CD14-positive monocyte (primary cell): ENCODE measurements around the gene SORBS1. TPM values are rescaled to one million over a fixed set of nuclear protein-coding genes. Genes with fewer than 3 reads are reported as not detected.

Source experiments
- DNase-seq, 3 donors: peaks; one replicate each; pipeline ENCODE4 v3.0.0-alpha.2; 2011 to 2022
- H2AFZ ChIP-seq: 2 replicates; pipeline ENCODE4 v1.6.0; 2012; ENCODE audit warnings: mild to moderate bottlenecking, low read depth, low read length, inconsistent platforms; ENCODE audit not compliant: insufficient read depth, poor library complexity, severe bottlenecking
- H3K27ac ChIP-seq, 2 donors: 1 replicate in 1 of 2; 2 replicates in 1 of 2; pipeline ENCODE4 v1.5.1; 2012 to 2013; ENCODE audit warnings: low read length in 2 of 2, control low read depth in 1 of 2, inconsistent platforms in 1 of 2, low read depth in 1 of 2, mild to moderate bottlenecking in 1 of 2
- H3K27me3 ChIP-seq, 2 donors: one replicate each; pipeline versions ENCODE4 v1.6.0 to v1.6.1; 2011 to 2013; ENCODE audit warnings: low read length in 2 of 2; ENCODE audit not compliant: control insufficient read depth in 2 of 2, insufficient read depth in 2 of 2
- H3K36me3 ChIP-seq, 2 donors: replicated peaks in 1 of 2; 1 replicate in 1 of 2; 2 replicates in 1 of 2; pipeline versions ENCODE4 v1.5.1 to v1.6.1; 2012 to 2013; ENCODE audit warnings: low read length in 2 of 2, control low read depth in 1 of 2, inconsistent platforms in 1 of 2, mild to moderate bottlenecking in 1 of 2; ENCODE audit not compliant: insufficient read depth in 2 of 2, control insufficient read depth in 1 of 2
- H3K4me1 ChIP-seq, 2 donors: 1 replicate in 1 of 2; 2 replicates in 1 of 2; pipeline versions ENCODE4 v1.5.1 to v1.6.1; 2012 to 2013; ENCODE audit warnings: low read length in 2 of 2, control low read depth in 1 of 2, inconsistent platforms in 1 of 2, mild to moderate bottlenecking in 1 of 2, moderate library complexity in 1 of 2; ENCODE audit not compliant: insufficient read depth in 2 of 2, control insufficient read depth in 1 of 2
- H3K4me2 ChIP-seq: replicated peaks from 2 replicates; pipeline ENCODE3; 2012; ENCODE audit warnings: low read length, moderate library complexity, mild to moderate bottlenecking; ENCODE audit not compliant: poor library complexity, severe bottlenecking; ENCODE audit errors: extremely low read depth
- H3K4me3 ChIP-seq, 3 experiments: fragments of 200-600 bp in 1 of 3; sonication (generic) in 1 of 3; replicated peaks in 1 of 3; 1 replicate in 2 of 3; 2 replicates in 1 of 3; pipeline ENCODE4 v1.5.1; 2011 to 2013; ENCODE audit warnings: low read length in 3 of 3, mild to moderate bottlenecking in 3 of 3, control low read depth in 2 of 3, low read depth in 2 of 3, inconsistent platforms in 1 of 3, moderate library complexity in 1 of 3
- H3K79me2 ChIP-seq: 2 replicates; pipeline ENCODE4 v1.6.0; 2012; ENCODE audit warnings: mild to moderate bottlenecking, control low read depth, inconsistent platforms, low read length, moderate library complexity; ENCODE audit not compliant: insufficient read depth
- H3K9ac ChIP-seq: 2 replicates; pipeline ENCODE4 v1.6.0; 2017; ENCODE audit warnings: low read length, mild to moderate bottlenecking; ENCODE audit not compliant: insufficient read depth, poor library complexity, severe bottlenecking
- H3K9me3 ChIP-seq, 2 donors: replicated peaks in 1 of 2; 1 replicate in 1 of 2; 2 replicates in 1 of 2; pipeline versions ENCODE4 v1.5.1 to v1.6.1; 2012 to 2013; ENCODE audit warnings: low read length in 2 of 2, control low read depth in 1 of 2; ENCODE audit not compliant: control insufficient read depth in 1 of 2, insufficient read depth in 1 of 2
- H4K20me1 ChIP-seq: 2 replicates; pipeline ENCODE4 v1.6.0; 2012; ENCODE audit warnings: mild to moderate bottlenecking, low read length, control low read depth, moderate library complexity; ENCODE audit not compliant: insufficient read depth
- H3K27ac Mint-ChIP-seq, 7 donors: one replicate each; pipeline ENCODE4 v1.8.0; 2020; ENCODE audit warnings: mild to moderate bottlenecking in 7 of 7, mixed read lengths in 7 of 7, moderate library complexity in 6 of 7, inconsistent platforms in 2 of 7
- H3K27me3 Mint-ChIP-seq, 3 donors: one replicate each; pipeline ENCODE4 v1.8.0; 2021 to 2022; ENCODE audit warnings: low read depth in 3 of 3, mild to moderate bottlenecking in 3 of 3, mixed read lengths in 3 of 3, moderate library complexity in 3 of 3, inconsistent platforms in 1 of 3
- H3K36me3 Mint-ChIP-seq, 2 donors: one replicate each; pipeline ENCODE4 v1.8.0; 2020; ENCODE audit warnings: mixed read lengths in 2 of 2, inconsistent platforms in 1 of 2, mild to moderate bottlenecking in 1 of 2
- H3K4me1 Mint-ChIP-seq: one replicate; pipeline ENCODE4 v1.8.0; 2020; ENCODE audit warnings: mild to moderate bottlenecking, mixed read lengths
- H3K4me3 Mint-ChIP-seq, 2 donors: one replicate each; pipeline ENCODE4 v1.8.0; 2020; ENCODE audit warnings: mild to moderate bottlenecking in 2 of 2, mixed read lengths in 2 of 2, moderate library complexity in 1 of 2
- H3K9me3 Mint-ChIP-seq, 7 donors: one replicate each; pipeline ENCODE4 v1.8.0; 2020 to 2022; ENCODE audit warnings: mixed read lengths in 7 of 7, mild to moderate bottlenecking in 6 of 7, moderate library complexity in 6 of 7, inconsistent platforms in 2 of 7
- WGBS: methylation state at CpG from one replicate; pipeline ENCODE4 v1.1.5; 2013; ENCODE audit warnings: missing lambda C conversion rate; ENCODE audit not compliant: insufficient coverage; 5-methylcytosine and 5-hydroxymethylcytosine counted together
- intact Hi-C, 2 donors: fragments of 100-400 bp; cut with micrococcal nuclease; formaldehyde crosslinking; loops; one replicate each; pipeline versions ENCODE4 v1.15.0 to v1.15.1; 2023
- polyA plus RNA-seq, 3 donors: library from polyadenylated mRNA; depleted of rRNA in 1 of 3; unstranded in 2 of 3; stranded (reverse) in 1 of 3; fragments of 300-500 nt in 2 of 3; fragments of >200 nt in 1 of 3; fragmentation: Illumina TruSeq in 2 of 3; gene quantifications; 1 replicate in 2 of 3; 2 replicates in 1 of 3; pipeline ENCODE4 v1.2.3, GENCODE V29; 2012 to 2021
- TF ChIP-seq, protein P1 (sequence below): fragments of 200-600 bp; IDR thresholded peaks from one replicate; pipeline ENCODE4 v1.8.0; 2022; ENCODE audit warnings: antibody characterized with exemption, mild to moderate bottlenecking

Gene SORBS1
- polyA plus RNA-seq, 3 donors, result 0.08 to 0.15 TPM; not detected in 1

DNA sequence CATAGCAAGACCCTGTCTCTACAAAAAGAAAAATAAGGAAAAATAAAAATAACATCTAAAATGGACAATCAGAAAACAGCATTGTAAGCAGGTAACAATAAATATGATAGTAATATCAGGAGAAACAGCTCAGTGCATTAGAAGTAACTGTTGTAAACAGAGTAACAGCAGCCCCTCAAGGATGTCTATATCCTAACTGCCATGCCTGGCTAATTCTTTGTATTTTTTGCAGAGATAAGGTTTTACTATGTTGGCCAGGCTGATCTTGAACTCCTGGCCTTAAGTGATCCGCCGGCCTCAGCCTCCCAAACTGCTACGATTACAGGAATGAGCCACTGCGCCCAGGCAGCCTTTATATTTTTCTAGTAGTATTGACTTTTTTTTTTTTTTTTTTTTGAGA, 7.5 kb downstream of the SORBS1 start:
- H3K4me3 Mint-ChIP-seq, result no peak overlapping the region
- H3K4me2 ChIP-seq, result no peak overlapping the region
- no peaks in the 10 kb centered on the region for H3K36me3 ChIP-seq
- H3K4me1 ChIP-seq, result no peaks in the 10 kb centered on the region
- H3K36me3 Mint-ChIP-seq, result no peaks in the 10 kb centered on the region
- no peaks in the 10 kb centered on the region for H3K79me2 ChIP-seq
- H3K27me3 ChIP-seq, result peaks cover 0 to under 1% of the 10 kb centered on the region in 2 donors
- no peak for DNase-seq
- TF ChIP-seq, protein P1, sequence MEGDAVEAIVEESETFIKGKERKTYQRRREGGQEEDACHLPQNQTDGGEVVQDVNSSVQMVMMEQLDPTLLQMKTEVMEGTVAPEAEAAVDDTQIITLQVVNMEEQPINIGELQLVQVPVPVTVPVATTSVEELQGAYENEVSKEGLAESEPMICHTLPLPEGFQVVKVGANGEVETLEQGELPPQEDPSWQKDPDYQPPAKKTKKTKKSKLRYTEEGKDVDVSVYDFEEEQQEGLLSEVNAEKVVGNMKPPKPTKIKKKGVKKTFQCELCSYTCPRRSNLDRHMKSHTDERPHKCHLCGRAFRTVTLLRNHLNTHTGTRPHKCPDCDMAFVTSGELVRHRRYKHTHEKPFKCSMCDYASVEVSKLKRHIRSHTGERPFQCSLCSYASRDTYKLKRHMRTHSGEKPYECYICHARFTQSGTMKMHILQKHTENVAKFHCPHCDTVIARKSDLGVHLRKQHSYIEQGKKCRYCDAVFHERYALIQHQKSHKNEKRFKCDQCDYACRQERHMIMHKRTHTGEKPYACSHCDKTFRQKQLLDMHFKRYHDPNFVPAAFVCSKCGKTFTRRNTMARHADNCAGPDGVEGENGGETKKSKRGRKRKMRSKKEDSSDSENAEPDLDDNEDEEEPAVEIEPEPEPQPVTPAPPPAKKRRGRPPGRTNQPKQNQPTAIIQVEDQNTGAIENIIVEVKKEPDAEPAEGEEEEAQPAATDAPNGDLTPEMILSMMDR, result no peak
- H3K9me3 ChIP-seq, result no peaks in the 10 kb centered on the region
- H2AFZ ChIP-seq, result no peak overlapping the region
- peaks cover 3 to 16% (median 10%) of the 10 kb centered on the region in 3 donors for H3K27me3 Mint-ChIP-seq
- intact Hi-C loops, result no loop called here
- no peaks in the 10 kb centered on the region for H3K4me1 Mint-ChIP-seq
- 100% methylated on average over 4 of the region's 4 CpGs for WGBS
- H3K9ac ChIP-seq, result no peak overlapping the region
- no peaks in the 10 kb centered on the region for H4K20me1 ChIP-seq
- H3K4me3 ChIP-seq, result no peak overlapping the region
- H3K27ac ChIP-seq, result no peak overlapping the region
- no peak overlapping the region for H3K27ac Mint-ChIP-seq
- H3K9me3 Mint-ChIP-seq, result peaks cover 0 to 6% (median 3%) of the 10 kb centered on the region in 7 donors

DNA sequence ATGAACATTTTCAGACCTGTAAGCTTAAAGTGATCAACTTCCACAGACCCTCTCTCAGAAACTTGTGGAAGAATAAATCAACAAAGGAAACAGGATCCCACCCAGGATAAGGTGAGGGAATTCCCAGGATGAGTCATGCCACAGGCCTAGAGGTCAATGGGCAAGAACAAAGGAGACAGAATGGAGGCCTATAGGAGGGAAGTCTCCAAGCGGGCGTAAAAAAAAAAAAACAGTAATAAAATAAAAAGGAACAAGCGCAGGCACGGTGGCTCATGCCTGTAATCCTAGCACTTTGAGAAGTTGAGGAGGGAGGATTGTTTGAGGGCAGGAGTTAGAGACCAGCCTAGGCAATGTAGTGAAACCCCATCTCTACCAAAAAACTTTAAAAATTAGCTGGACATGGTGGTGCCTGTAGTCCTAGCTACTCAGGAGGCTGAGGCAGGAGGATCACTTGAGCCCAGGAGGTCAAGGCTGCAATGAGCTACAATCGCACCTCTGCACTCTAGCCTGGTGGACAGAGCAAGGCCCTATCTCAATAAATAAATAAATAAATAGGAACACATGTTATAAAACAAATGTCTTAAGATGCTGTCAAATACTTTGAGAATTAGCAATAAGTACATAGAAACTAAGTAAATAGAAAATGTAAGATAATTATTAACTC, 8.4 kb downstream of the SORBS1 start:
- no peak overlapping the region for H3K4me3 Mint-ChIP-seq
- 95% methylated on average over 4 of the region's 5 CpGs for WGBS

More for the DNA sequence above, 8.4 kb downstream of the SORBS1 start:
- no peaks in the 10 kb centered on the region for H3K4me1 ChIP-seq
- Mint-ChIP-seq H3K4me1 (no peaks in the 10 kb centered on the region), H3K27ac (no peak overlapping the region), H3K36me3 (no peaks in the 10 kb centered on the region), H3K27me3 (peaks cover 3 to 9% (median 7%) of the 10 kb centered on the region in 3 donors), H3K9me3 (peaks cover 0 to 6% (median 3%) of the 10 kb centered on the region in 7 donors)
- no peaks in the 10 kb centered on the region for H3K9me3 ChIP-seq
- no peaks in the 10 kb centered on the region for H4K20me1 ChIP-seq
- no peaks in the 10 kb centered on the region for H3K27me3 ChIP-seq
- no peaks in the 10 kb centered on the region for H3K36me3 ChIP-seq
- no peak overlapping the region for H3K4me2 ChIP-seq
- TF ChIP-seq, protein P1, result no peak
- H3K4me3 ChIP-seq, result no peak overlapping the region
- no peak for DNase-seq
- intact Hi-C loops, result no loop called here
- H3K27ac ChIP-seq, result no peak overlapping the region
- H3K79me2 ChIP-seq, result no peaks in the 10 kb centered on the region
- H3K9ac ChIP-seq, result no peak overlapping the region
- no peak overlapping the region for H2AFZ ChIP-seq
